K562 (cell line): ENCODE measurements around the gene MBD6.

ENCODE experiments used
- GTF2F1 ChIP-seq: IDR thresholded peaks from 2 replicates; pipeline ENCODE4 v1.6.1; 2011; ENCODE audit warnings: low read depth, low read length, improper control_type of control experiment
- KHSRP ChIP-seq: fragments of 450-650 bp; IDR thresholded peaks from 2 replicates; pipeline ENCODE4 v1.6.1; 2017
- MAFF ChIP-seq: IDR thresholded peaks from 2 replicates; pipeline ENCODE4 v1.6.1; 2012; ENCODE audit warnings: low read length, improper control_type of control experiment
- MAFK ChIP-seq: IDR thresholded peaks from 2 replicates; pipeline ENCODE4 v1.6.1; 2011; ENCODE audit warnings: low read length, improper control_type of control experiment
- NR2C1 ChIP-seq, 2 experiments: fragments of 450-650 bp; IDR thresholded peaks; 2 replicates each; pipeline ENCODE4 v1.6.1; 2017; ENCODE audit warnings: mild to moderate bottlenecking in 2 of 2, antibody characterized with exemption in 1 of 2, inconsistent platforms in 1 of 2, missing compliant biosample characterization in 1 of 2, missing genetic modification characterization in 1 of 2
- POLR2H ChIP-seq: IDR thresholded peaks from 2 replicates; pipeline ENCODE4 v1.6.1; 2016; ENCODE audit warnings: missing genetic modification characterization, low read depth, mild to moderate bottlenecking, control low read depth, missing compliant biosample characterization, moderate library complexity
- ZC3H4 ChIP-seq: sonication (generic); formaldehyde crosslinking; IDR thresholded peaks from 2 replicates; pipeline ENCODE4 v1.9.0; 2021; ENCODE audit warnings: missing genetic modification reagents, borderline replicate concordance
- TF ChIP-seq, protein P1 (sequence below): sonication (generic); formaldehyde crosslinking; IDR thresholded peaks from 2 replicates; pipeline ENCODE4 v1.8.0; 2022; ENCODE audit warnings: mild to moderate bottlenecking, missing genetic modification reagents
- TF ChIP-seq, protein P2 (sequence below): sonication (generic); formaldehyde crosslinking; IDR thresholded peaks from 2 replicates; pipeline ENCODE4 v1.5.0; 2020; ENCODE audit warnings: missing genetic modification reagents
- TF ChIP-seq, protein P3 (sequence below): sonication (generic); formaldehyde crosslinking; IDR thresholded peaks from 2 replicates; pipeline ENCODE4 v1.8.0; 2022; ENCODE audit warnings: mild to moderate bottlenecking, missing genetic modification reagents, borderline replicate concordance

DNA sequence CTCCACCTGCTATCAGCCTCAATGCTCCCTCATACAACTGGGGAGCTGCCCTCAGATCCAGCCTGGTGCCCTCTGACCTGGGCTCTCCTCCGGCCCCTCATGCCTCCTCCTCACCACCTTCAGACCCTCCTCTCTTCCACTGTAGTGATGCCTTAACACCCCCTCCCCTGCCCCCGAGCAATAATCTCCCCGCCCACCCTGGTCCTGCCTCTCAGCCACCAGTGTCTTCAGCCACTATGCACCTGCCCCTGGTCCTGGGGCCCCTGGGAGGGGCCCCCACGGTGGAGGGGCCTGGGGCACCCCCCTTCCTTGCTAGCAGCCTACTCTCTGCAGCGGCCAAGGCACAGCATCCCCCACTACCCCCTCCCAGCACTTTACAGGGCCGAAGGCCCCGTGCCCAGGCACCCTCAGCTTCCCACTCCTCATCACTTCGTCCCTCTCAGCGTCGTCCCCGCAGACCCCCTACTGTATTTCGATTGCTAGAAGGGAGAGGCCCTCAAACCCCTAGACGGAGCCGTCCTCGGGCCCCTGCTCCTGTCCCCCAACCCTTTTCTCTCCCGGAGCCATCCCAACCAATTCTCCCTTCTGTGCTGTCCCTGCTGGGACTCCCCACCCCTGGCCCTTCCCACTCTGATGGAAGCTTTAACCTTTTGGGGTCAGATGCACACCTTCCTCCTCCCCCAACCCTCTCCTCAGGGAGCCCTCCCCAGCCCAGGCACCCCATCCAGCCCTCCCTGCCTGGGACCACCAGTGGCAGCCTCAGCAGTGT is 3.2 kb downstream of the MBD6 start:
- TF ChIP-seq MAFK (no peak), POLR2H (tag) (no peak), NR2C1 (IDR thresholded peaks at IDR 0.05) (no peak), NR2C1 (tag; IDR thresholded peaks at IDR 0.05) (no peak), GTF2F1 (no peak), ZC3H4 (CRISPR knock-in tag) (no peak), KHSRP (no peak), MAFF (no peak)
- TF ChIP-seq, protein P1, sequence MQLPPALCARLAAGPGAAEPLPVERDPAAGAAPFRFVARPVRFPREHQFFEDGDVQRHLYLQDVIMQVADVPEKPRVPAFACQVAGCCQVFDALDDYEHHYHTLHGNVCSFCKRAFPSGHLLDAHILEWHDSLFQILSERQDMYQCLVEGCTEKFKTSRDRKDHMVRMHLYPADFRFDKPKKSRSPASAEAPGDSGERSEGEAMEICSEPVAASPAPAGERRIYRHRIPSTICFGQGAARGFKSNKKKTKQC (CRISPR knock-in tag): no peak
- TF ChIP-seq, protein P2, sequence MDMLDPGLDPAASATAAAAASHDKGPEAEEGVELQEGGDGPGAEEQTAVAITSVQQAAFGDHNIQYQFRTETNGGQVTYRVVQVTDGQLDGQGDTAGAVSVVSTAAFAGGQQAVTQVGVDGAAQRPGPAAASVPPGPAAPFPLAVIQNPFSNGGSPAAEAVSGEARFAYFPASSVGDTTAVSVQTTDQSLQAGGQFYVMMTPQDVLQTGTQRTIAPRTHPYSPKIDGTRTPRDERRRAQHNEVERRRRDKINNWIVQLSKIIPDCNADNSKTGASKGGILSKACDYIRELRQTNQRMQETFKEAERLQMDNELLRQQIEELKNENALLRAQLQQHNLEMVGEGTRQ (CRISPR knock-in tag): no peak
- TF ChIP-seq, protein P3, sequence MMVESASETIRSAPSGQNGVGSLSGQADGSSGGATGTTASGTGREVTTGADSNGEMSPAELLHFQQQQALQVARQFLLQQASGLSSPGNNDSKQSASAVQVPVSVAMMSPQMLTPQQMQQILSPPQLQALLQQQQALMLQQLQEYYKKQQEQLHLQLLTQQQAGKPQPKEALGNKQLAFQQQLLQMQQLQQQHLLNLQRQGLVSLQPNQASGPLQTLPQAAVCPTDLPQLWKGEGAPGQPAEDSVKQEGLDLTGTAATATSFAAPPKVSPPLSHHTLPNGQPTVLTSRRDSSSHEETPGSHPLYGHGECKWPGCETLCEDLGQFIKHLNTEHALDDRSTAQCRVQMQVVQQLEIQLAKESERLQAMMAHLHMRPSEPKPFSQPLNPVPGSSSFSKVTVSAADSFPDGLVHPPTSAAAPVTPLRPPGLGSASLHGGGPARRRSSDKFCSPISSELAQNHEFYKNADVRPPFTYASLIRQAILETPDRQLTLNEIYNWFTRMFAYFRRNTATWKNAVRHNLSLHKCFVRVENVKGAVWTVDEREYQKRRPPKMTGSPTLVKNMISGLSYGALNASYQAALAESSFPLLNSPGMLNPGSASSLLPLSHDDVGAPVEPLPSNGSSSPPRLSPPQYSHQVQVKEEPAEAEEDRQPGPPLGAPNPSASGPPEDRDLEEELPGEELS (CRISPR knock-in tag): no peak
